Effector memory CD4-positive, alpha-beta T cell (primary cell): ENCODE results near the gene GRIK2.

Source experiments
- DNase-seq, 3 donors: peaks; one replicate each; pipeline ENCODE4 v3.0.0-alpha.2; 2020
- H3K27ac ChIP-seq: 2 replicates; pipeline ENCODE4 v1.7.0; 2013; ENCODE audit warnings: mild to moderate bottlenecking, low read length, moderate library complexity; ENCODE audit not compliant: insufficient read depth, poor library complexity, severe bottlenecking
- H3K27me3 ChIP-seq: replicated peaks from 2 replicates; pipeline ENCODE4 v1.7.0; 2013; ENCODE audit warnings: mild to moderate bottlenecking, low read length; ENCODE audit not compliant: insufficient read depth, control insufficient read depth, poor library complexity, severe bottlenecking
- H3K36me3 ChIP-seq: 2 replicates; pipeline ENCODE4 v1.7.0; 2013; ENCODE audit warnings: mild to moderate bottlenecking, low read length, moderate library complexity; ENCODE audit not compliant: control insufficient read depth, insufficient read depth
- H3K4me1 ChIP-seq: 2 replicates; pipeline ENCODE4 v1.7.0; 2013; ENCODE audit warnings: low read length, mild to moderate bottlenecking; ENCODE audit not compliant: control insufficient read depth, insufficient read depth, poor library complexity, severe bottlenecking
- H3K4me3 ChIP-seq: 2 replicates; pipeline ENCODE4 v1.7.0; 2013; ENCODE audit warnings: low read length, low read depth, mild to moderate bottlenecking; ENCODE audit not compliant: insufficient read depth, poor library complexity, severe bottlenecking
- H3K9me3 ChIP-seq: 2 replicates; pipeline ENCODE4 v1.7.0; 2013; ENCODE audit warnings: mild to moderate bottlenecking, low read length, moderate library complexity; ENCODE audit not compliant: control insufficient read depth

GRIK2 gene

GRCh38 chr6:101522254-101522653, 128.7 kb downstream of the GRIK2 start:
- no peaks in the 10 kb centered on the region for H3K36me3 ChIP-seq
- no peak for DNase-seq
- H3K4me3 ChIP-seq: no peak overlapping the region
- no peaks in the 10 kb centered on the region for H3K27me3 ChIP-seq
- no peak overlapping the region for H3K27ac ChIP-seq
- H3K4me1 ChIP-seq: no peaks in the 10 kb centered on the region
- H3K9me3 ChIP-seq: no peaks in the 10 kb centered on the region

- Histone ChIP-seq H3K27ac (no peak overlapping the region), H3K27me3 (no peaks in the 10 kb centered on the region), H3K4me3 (no peak overlapping the region), H3K36me3 (no peaks in the 10 kb centered on the region), H3K4me1 (no peaks in the 10 kb centered on the region), H3K9me3 (no peaks in the 10 kb centered on the region)
- DNase-seq: no peak
Measured at GRCh38 chr6:101527467-101527866, 134.0 kb downstream of the GRIK2 start.

- Histone ChIP-seq H3K36me3 (no peaks in the 10 kb centered on the region), H3K4me3 (no peak overlapping the region), H3K4me1 (no peaks in the 10 kb centered on the region), H3K27ac (no peak overlapping the region), H3K9me3 (no peaks in the 10 kb centered on the region), H3K27me3 (no peaks in the 10 kb centered on the region)
- DNase-seq: no peak
Measured at GRCh38 chr6:101528801-101529200, 135.3 kb downstream of the GRIK2 start.

- Histone ChIP-seq H3K27ac (no peak overlapping the region), H3K4me3 (no peak overlapping the region), H3K4me1 (no peaks in the 10 kb centered on the region), H3K27me3 (no peaks in the 10 kb centered on the region), H3K9me3 (no peaks in the 10 kb centered on the region), H3K36me3 (no peaks in the 10 kb centered on the region)
- no peak for DNase-seq
Measured at GRCh38 chr6:101531538-101531937, 138.0 kb downstream of the GRIK2 start.

- no peaks in the 10 kb centered on the region for H3K36me3 ChIP-seq
- no peaks in the 10 kb centered on the region for H3K27me3 ChIP-seq
- H3K4me1 ChIP-seq: no peaks in the 10 kb centered on the region
- no peaks in the 10 kb centered on the region for H3K9me3 ChIP-seq
- no peak overlapping the region for H3K4me3 ChIP-seq
- DNase-seq: no peak
- H3K27ac ChIP-seq: no peak overlapping the region
Measured at GRCh38 chr6:101534386-101534785, 140.9 kb downstream of the GRIK2 start.

GRCh38 chr6:101534821-101535220, 141.3 kb downstream of the GRIK2 start:
- H3K4me1 ChIP-seq: no peaks in the 10 kb centered on the region
- no peak overlapping the region for H3K4me3 ChIP-seq
- no peak overlapping the region for H3K27ac ChIP-seq
- no peak for DNase-seq
- H3K36me3 ChIP-seq: no peaks in the 10 kb centered on the region
- no peaks in the 10 kb centered on the region for H3K27me3 ChIP-seq
- H3K9me3 ChIP-seq: no peaks in the 10 kb centered on the region

GRCh38 chr6:101537753-101538316, 144.3 kb downstream of the GRIK2 start:
- DNase-seq: no peak

GRCh38 chr6:101539510-101540245, 146.2 kb downstream of the GRIK2 start:
- Histone ChIP-seq H3K4me3 (no peak overlapping the region), H3K27ac (no peak overlapping the region), H3K27me3 (no peaks in the 10 kb centered on the region), H3K4me1 (no peaks in the 10 kb centered on the region), H3K36me3 (no peaks in the 10 kb centered on the region), H3K9me3 (no peaks in the 10 kb centered on the region)
- DNase-seq: no peak

More at GRCh38 chr6:101537753-101538316, 144.3 kb downstream of the GRIK2 start:
- H3K4me3 ChIP-seq: no peak overlapping the region
- H3K27ac ChIP-seq: no peak overlapping the region
- no peaks in the 10 kb centered on the region for H3K27me3 ChIP-seq
- no peaks in the 10 kb centered on the region for H3K36me3 ChIP-seq
- H3K9me3 ChIP-seq: no peaks in the 10 kb centered on the region
- H3K4me1 ChIP-seq: no peaks in the 10 kb centered on the region

GRCh38 chr6:101541894-101542293, 148.4 kb downstream of the GRIK2 start:
- no peak overlapping the region for H3K27ac ChIP-seq
- no peak overlapping the region for H3K4me3 ChIP-seq
- no peaks in the 10 kb centered on the region for H3K27me3 ChIP-seq
- H3K4me1 ChIP-seq: no peaks in the 10 kb centered on the region
- DNase-seq: no peak
- H3K9me3 ChIP-seq: no peaks in the 10 kb centered on the region
- H3K36me3 ChIP-seq: no peaks in the 10 kb centered on the region

GRCh38 chr6:101543796-101544195, 150.3 kb downstream of the GRIK2 start:
- Histone ChIP-seq H3K4me1 (no peaks in the 10 kb centered on the region), H3K27ac (no peak overlapping the region), H3K4me3 (no peak overlapping the region), H3K36me3 (no peaks in the 10 kb centered on the region), H3K27me3 (no peaks in the 10 kb centered on the region), H3K9me3 (no peaks in the 10 kb centered on the region)
- DNase-seq: no peak
